ENCODE measurements around the gene ZBTB4.

DNA sequence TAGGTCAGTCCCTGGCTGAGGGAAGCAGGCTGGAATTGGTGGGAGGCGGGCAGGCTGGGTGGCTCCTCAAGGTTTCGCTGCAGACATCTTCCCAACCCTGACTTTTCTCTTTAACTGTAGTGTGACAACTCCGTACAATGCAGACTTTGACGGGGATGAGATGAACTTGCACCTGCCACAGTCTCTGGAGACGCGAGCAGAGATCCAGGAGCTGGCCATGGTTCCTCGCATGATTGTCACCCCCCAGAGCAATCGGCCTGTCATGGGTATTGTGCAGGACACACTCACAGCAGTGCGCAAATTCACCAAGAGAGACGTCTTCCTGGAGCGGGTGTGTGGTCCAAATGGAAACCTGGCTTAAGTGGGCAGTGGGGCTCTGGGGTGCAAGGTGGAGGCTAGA lies 19.7 kb upstream of the ZBTB4 start:
- TF ChIP-seq, protein P1, sequence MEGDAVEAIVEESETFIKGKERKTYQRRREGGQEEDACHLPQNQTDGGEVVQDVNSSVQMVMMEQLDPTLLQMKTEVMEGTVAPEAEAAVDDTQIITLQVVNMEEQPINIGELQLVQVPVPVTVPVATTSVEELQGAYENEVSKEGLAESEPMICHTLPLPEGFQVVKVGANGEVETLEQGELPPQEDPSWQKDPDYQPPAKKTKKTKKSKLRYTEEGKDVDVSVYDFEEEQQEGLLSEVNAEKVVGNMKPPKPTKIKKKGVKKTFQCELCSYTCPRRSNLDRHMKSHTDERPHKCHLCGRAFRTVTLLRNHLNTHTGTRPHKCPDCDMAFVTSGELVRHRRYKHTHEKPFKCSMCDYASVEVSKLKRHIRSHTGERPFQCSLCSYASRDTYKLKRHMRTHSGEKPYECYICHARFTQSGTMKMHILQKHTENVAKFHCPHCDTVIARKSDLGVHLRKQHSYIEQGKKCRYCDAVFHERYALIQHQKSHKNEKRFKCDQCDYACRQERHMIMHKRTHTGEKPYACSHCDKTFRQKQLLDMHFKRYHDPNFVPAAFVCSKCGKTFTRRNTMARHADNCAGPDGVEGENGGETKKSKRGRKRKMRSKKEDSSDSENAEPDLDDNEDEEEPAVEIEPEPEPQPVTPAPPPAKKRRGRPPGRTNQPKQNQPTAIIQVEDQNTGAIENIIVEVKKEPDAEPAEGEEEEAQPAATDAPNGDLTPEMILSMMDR (conservative IDR thresholded peaks at IDR 0.05; ENCODE audit: low read depth, low read length) = no peak
- TF ChIP-seq EZH2 (IDR thresholded peaks at IDR 0.05; ENCODE audit: borderline replicate concordance, low read depth, low read length, poor library complexity, severe bottlenecking) = no peak

Data from A673 (cell line).